Stimulated activated CD8-positive, alpha-beta memory T cell treated with anti-CD3 and anti-CD28 coated beads, Interleukin-15, amount 100 ng/mL, for 48 hours (primary cell): Measurements from ENCODE around the gene USP3.
"Not testable (repeated sequence)": the region's sequence is repeated elsewhere in the genome, so short reads cannot be mapped to it uniquely, and the experiment has no call there.

ENCODE experiments used
- DNase-seq, 2 donors: peaks; one replicate each; pipeline ENCODE4 v3.0.0-alpha.2; 2020; ENCODE audit warnings: low read depth in 2 of 2

Gene USP3

GRCh38 chr15:63513728-63514127 is 9.3 kb downstream of the USP3 start:
- no peak for DNase-seq

- no peak for DNase-seq
Measured at GRCh38 chr15:63514531-63514943, 10.1 kb downstream of the USP3 start.

GRCh38 chr15:63517202-63517601 is 12.8 kb downstream of the USP3 start:
- DNase-seq, result no peak

- DNase-seq, result no peak
Measured at GRCh38 chr15:63517628-63518027, 13.2 kb downstream of the USP3 start.

GRCh38 chr15:63519041-63519440 is 14.6 kb downstream of the USP3 start:
- no peak for DNase-seq

GRCh38 chr15:63519548-63520178 is 15.3 kb downstream of the USP3 start:
- DNase-seq, result no peak

- DNase-seq, result not testable (repeated sequence)
Measured at GRCh38 chr15:63520462-63520861, 16.1 kb downstream of the USP3 start.

GRCh38 chr15:63522225-63522578 is 17.8 kb downstream of the USP3 start:
- DNase-seq, result no peak

GRCh38 chr15:63523306-63523990 is 19.1 kb downstream of the USP3 start:
- DNase-seq, result no peak

GRCh38 chr15:63524316-63525015 is 20.1 kb downstream of the USP3 start:
- no peak for DNase-seq

GRCh38 chr15:63526401-63526800 is 22.0 kb downstream of the USP3 start:
- DNase-seq, result no peak

- DNase-seq, result no peak
Measured at GRCh38 chr15:63528138-63528659, 23.8 kb downstream of the USP3 start.

- DNase-seq, result no peak
Measured at GRCh38 chr15:63530235-63530634, 25.8 kb downstream of the USP3 start.

GRCh38 chr15:63530752-63531299 is 26.4 kb downstream of the USP3 start:
- no peak for DNase-seq

GRCh38 chr15:63531586-63531985 is 27.2 kb downstream of the USP3 start:
- DNase-seq, result no peak

- no peak for DNase-seq
Measured at GRCh38 chr15:63532307-63532744, 27.9 kb downstream of the USP3 start.

GRCh38 chr15:63534888-63535287 is 30.5 kb downstream of the USP3 start:
- not testable (repeated sequence) for DNase-seq

GRCh38 chr15:63535689-63536088 is 31.3 kb downstream of the USP3 start:
- DNase-seq, result no peak

- no peak for DNase-seq
Measured at GRCh38 chr15:63538876-63539275, 34.5 kb downstream of the USP3 start.

GRCh38 chr15:63539521-63539920 is 35.1 kb downstream of the USP3 start:
- no peak for DNase-seq

- DNase-seq, result no peak
Measured at GRCh38 chr15:63539998-63540397, 35.6 kb downstream of the USP3 start.

- DNase-seq, result no peak
Measured at GRCh38 chr15:63540449-63540848, 36.1 kb downstream of the USP3 start.
